NT2/D1 (cell line): ENCODE measurements around the gene C1orf116.

Experiments
- DNase-seq: peaks from one replicate; pipeline ENCODE4 v3.0.0-alpha.2; 2011; ENCODE audit warnings: low read depth, low spot score
- H3K27me3 ChIP-seq: 2 replicates; pipeline ENCODE4 v1.6.0; 2011; ENCODE audit warnings: mild to moderate bottlenecking; ENCODE audit not compliant: insufficient read length, insufficient read depth
- H3K36me3 ChIP-seq: 2 replicates; pipeline ENCODE4 v1.6.1; 2011; ENCODE audit warnings: mild to moderate bottlenecking, low read length, mixed read lengths; ENCODE audit not compliant: insufficient read depth, insufficient read length
- H3K4me1 ChIP-seq: 2 replicates; pipeline ENCODE4 v1.5.1; 2011; ENCODE audit not compliant: insufficient read depth, insufficient read length
- H3K4me3 ChIP-seq: 2 replicates; pipeline ENCODE4 v1.5.1; 2011; ENCODE audit warnings: low read depth; ENCODE audit not compliant: insufficient read length
- H3K9ac ChIP-seq: 2 replicates; pipeline ENCODE4 v1.6.0; 2011; ENCODE audit warnings: low read depth; ENCODE audit not compliant: insufficient read length
- H3K9me3 ChIP-seq: 2 replicates; pipeline ENCODE4 v1.5.1; 2011; ENCODE audit warnings: mild to moderate bottlenecking, low read length; ENCODE audit not compliant: insufficient read depth
- SUZ12 ChIP-seq: IDR thresholded peaks from 2 replicates; pipeline ENCODE4 v1.6.1; 2011; ENCODE audit not compliant: insufficient read length, insufficient read depth; ENCODE audit errors: extremely low read depth
- YY1 ChIP-seq: IDR thresholded peaks from 2 replicates; pipeline ENCODE4 v1.6.1; 2011; ENCODE audit not compliant: insufficient read length, insufficient read depth
- ZNF274 ChIP-seq: IDR thresholded peaks from 2 replicates; pipeline ENCODE4 v1.6.1; 2011; ENCODE audit warnings: mild to moderate bottlenecking, low read depth, low read length

Gene C1orf116

GRCh38 chr1:206970446-206970845 lies 62.1 kb downstream of the C1orf116 start, which contains the start of gene FCAMR:
TSS of gene FCAMR (minus strand) at chr1:206970460. CDS start at chr1:206970125, 335 bp downstream.
- Histone ChIP-seq H3K36me3 (no peaks in the 10 kb centered on the region), H3K4me3 (no peak within 1 kb of the TSS), H3K4me1 (no peaks in the 10 kb centered on the region), H3K9ac (no peak within 1 kb of the TSS), H3K9me3 (no peaks in the 10 kb centered on the region), H3K27me3 (no peaks in the 10 kb centered on the region)
- TF ChIP-seq ZNF274 (no peak), YY1 (no peak), SUZ12 (no peak)
- no peak for DNase-seq

- no peak for DNase-seq
- no peaks in the 10 kb centered on the region for H3K27me3 ChIP-seq
- H3K9ac ChIP-seq = no peak overlapping the region
- TF ChIP-seq SUZ12 (no peak), YY1 (no peak)
- no peaks in the 10 kb centered on the region for H3K36me3 ChIP-seq
- no peaks in the 10 kb centered on the region for H3K9me3 ChIP-seq
- no peak overlapping the region for H3K4me3 ChIP-seq
- no peaks in the 10 kb centered on the region for H3K4me1 ChIP-seq
Measured at GRCh38 chr1:206969090-206969489, 63.5 kb downstream of the C1orf116 start.
